ENCODE data around the gene B4GALT7.
"Not testable (repeated sequence)": the region's sequence is repeated elsewhere in the genome, so short reads cannot be mapped to it uniquely, and the experiment has no call there.

B4GALT7 gene

DNA sequence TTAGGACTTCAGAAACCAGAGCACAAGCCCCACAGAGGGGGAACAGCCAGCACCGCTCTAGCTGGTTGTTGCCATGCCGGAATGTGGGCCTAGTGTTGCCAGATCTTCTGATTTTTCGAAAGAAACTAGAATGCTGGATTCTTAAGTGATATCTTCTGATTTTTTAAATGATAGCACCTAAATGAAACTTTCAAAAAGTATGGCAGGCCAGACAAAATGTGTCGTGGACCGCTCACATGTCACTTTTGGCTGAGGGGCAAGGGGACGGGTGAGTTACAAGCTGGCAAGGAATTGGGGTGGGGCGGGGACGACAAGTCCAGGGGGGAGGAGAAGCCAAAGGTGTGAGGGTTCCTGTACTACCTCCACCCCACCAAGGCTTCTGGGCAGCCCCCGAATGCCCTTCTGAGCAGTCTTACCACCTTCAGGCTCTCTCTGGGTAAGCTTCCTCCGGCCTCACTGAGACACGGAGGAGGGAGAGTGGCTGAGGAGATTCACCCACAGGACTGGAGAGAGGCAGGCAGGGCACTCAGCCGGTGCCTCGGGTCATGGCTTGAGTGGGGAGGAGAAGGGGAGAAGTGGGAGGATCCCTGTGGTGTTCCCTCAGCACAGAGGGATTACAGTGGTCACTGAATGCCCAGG lies 10.3 kb downstream of the B4GALT7 start:
- no peak for DNase-seq

GRCh38 chr5:177610770-177611445 lies 11.0 kb downstream of the B4GALT7 start:
- no peak for DNase-seq

DNA sequence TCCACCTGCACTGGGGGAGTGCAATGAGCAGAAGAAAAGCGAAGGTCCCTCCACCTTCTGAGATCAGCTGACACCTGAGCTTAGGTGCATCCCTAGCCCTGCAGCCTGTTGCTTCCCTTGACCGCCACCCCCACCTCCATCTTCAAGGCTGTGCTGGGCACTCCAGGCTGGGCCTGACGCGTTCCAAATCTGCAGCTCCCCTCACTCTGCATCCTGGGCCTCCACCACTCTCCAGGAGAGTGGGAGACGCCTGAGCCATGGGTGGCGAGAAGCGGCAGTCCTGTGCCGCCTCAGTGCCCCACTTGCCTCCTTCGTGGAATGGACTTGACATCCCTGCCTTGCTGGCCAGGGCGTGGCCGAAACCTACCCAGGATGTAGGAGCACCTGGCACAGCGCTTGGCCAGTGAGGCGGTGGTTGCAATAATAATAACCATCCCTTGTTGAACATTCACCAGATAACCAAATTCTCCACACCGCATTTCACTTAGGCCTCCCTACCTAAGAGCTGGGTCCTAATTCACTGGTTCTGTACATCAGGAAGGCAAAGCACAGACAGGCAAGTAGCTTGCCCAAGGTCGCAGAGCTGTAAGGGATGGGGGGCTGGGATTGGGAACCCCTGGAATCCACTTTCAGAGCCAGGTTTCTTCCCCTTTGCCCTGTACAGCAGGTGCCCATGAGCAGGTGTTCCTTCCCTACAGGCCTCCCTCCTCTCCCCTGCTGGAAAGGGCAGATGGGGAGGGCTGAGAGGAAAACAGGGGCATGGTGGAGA lies 11.7 kb downstream of the B4GALT7 start:
- no peak for DNase-seq

DNA sequence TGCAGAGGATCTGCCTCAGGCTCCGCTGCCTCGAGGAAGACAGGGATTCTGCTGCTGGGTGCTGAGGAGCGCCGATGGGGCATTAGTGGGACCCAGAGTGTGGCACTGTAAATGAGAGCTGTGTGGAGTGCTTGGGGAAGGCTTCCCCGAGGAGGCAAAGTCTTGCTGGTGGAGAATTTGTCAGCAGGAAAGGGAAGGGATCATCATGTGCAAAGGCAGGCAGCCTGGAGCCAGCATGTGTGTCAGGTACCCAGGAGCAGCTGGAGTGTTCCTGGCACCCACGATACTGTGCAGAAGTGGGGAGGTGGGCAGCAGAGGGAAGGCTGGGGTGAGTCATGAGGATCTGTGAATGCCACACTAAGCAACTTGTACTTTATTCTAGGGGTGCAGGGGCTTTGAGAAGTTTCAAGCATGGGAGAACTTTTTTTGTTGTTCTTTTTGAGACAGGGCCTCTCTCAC lies 12.3 kb downstream of the B4GALT7 start:
- no peak for DNase-seq

DNA sequence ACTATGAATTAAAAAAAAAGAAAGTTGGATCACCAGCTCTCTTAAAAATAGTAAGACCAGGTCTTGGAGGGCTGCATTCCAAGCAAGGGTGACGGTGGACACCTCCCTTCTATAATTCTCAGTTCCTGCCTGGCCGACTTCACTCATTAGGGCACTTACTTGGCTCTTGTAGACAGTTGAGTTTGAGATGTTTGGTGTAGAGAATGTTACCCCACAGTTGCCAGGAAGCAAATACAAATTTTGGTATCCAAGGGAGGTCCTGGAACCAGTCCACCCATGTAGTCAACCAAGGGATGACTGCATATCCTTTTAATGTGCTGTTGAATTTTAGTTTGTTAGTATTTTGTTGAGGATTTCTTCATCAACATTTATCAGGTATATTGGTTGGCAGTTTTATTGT lies 20.6 kb downstream of the B4GALT7 start:
- no peak for DNase-seq

DNA sequence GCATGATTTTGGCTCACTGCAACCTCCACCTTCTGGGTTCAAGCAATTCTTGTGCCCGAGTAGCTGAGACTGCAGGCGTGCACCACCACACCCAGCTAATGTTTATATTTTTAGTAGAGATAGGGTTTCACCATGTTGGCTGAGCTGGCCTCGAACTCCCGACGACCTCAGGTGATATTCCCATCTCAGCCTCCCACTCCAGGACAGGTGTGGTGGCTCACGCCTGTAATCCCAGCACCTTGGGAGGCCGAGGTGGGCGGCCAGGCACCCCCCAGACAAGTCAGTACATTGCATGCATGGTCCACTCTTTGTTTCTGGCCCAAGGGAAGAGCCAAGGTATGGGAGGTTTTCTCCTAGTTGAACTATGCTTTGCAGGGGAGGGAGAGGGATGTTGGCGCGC lies 24.2 kb downstream of the B4GALT7 start:
- DNase-seq = not testable (repeated sequence)

- DNase-seq = not testable (repeated sequence)
Measured at GRCh38 chr5:177630186-177630585, 30.3 kb downstream of the B4GALT7 start.

- DNase-seq = not testable (repeated sequence)
Measured at GRCh38 chr5:177634912-177635311, 35.0 kb downstream of the B4GALT7 start.

- DNase-seq = not testable (repeated sequence)
Measured at GRCh38 chr5:177645462-177645861, 45.5 kb downstream of the B4GALT7 start.

GRCh38 chr5:177651235-177651634 lies 51.3 kb downstream of the B4GALT7 start:
- not testable (repeated sequence) for DNase-seq

DNA sequence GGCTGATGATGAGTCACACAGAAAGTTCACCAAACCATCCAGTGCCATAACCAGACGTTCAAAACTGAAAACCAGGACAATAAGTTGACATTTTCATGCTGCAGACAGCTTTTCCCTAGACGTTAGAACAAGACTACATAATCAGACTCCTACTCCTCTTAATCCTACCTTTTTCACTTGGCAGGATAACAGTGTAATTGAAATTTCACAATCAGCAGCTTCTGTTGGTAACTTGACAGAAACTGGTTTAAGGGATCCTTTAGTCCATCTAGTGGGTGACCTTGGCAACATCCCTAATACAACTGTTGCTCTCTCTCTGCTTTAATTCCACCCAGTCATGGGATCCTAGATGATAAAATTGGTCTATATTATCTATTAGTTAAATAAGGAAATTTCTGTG lies 57.9 kb downstream of the B4GALT7 start:
- DNase-seq = not testable (repeated sequence)

DNA sequence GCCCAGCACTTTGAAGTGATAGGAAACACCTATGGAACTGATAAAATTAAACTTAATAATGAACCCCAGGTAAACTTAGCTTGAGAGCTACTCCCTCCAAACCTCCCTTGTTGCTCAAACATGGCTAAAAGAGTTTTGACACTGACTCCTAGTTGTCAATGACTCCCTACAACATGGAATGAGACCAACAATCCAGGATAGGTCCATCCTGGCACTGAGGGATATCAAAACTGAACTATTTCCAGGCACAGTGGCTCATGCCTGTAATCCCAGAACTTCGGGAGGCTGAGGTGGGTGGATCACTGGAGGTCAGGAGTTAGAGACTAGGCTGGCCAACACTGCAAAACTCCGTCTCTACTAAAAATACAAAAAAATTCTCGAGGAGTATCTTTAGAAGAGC lies 58.6 kb downstream of the B4GALT7 start:
- DNase-seq = not testable (repeated sequence)
